ENCODE results near the gene APOA1. TPM values are rescaled to one million over a fixed set of nuclear protein-coding genes. Genes with fewer than 3 reads are reported as not detected.

Gene APOA1
- polyA plus RNA-seq, 1 of the 3 experiments (the other 2 are of a cell fraction), result 0.20 TPM

DNA sequence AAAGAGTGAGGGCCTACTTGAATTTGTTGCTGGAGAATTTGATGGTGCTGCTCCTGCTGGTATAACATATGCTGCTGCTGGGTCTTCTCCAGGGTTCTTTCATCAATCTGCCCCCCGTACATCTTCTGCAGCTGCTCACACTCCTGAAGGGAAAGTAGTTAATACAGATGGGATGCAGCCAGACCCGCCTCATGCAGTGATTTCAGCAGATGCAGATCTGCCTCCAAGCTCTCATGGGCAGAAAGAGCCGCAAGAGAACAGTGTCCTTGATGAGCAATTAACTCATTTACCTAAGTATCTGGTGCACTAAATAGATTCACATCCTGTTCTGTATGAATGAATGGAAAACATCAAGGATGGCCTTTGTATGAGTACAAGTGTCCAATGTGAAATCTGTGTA lies 24.8 kb upstream of the APOA1 start (continued):
- TF ChIP-seq USF2 (IDR thresholded peaks at IDR 0.05; ENCODE audit: borderline replicate concordance, low read depth, low read length), result no peak
- TF ChIP-seq TCF12 (IDR thresholded peaks at IDR 0.05), result peak; percentile 30; the same call in 1 of the 2 replicates
- TF ChIP-seq NRF1 (IDR thresholded peaks at IDR 0.05; ENCODE audit: low read depth, low read length), result no peak
- peak; percentile 92 for TF ChIP-seq RCOR1 (IDR thresholded peaks at IDR 0.05; ENCODE audit: low read length)
- peak; percentile 69 for TF ChIP-seq CHD2 (IDR thresholded peaks at IDR 0.05; ENCODE audit: low read length, partially characterized antibody)
- peak in 1 of 2 experiments; percentile 96; a peak in 2 of 4 replicates for TF ChIP-seq EP300 (IDR thresholded peaks at IDR 0.05; ENCODE audit: borderline replicate concordance in 1 of 2, low read depth in 1 of 2, low read length in 1 of 2)
- TF ChIP-seq SIN3A (IDR thresholded peaks at IDR 0.05; ENCODE audit: borderline replicate concordance, low read depth, low read length), result no peak
- TF ChIP-seq JUND (IDR thresholded peaks at IDR 0.05), result no peak
- TF ChIP-seq RAD21 (IDR thresholded peaks at IDR 0.05; ENCODE audit: low read length), result no peak; the same call in 1 of the 2 replicates
- TF ChIP-seq MXI1 (IDR thresholded peaks at IDR 0.05; ENCODE audit: low read depth, low read length), result peak; percentile 61; the same call in 1 of the 2 replicates
- TF ChIP-seq FOXM1 (IDR thresholded peaks at IDR 0.05; ENCODE audit: low read depth), result no peak
- TF ChIP-seq MAX (IDR thresholded peaks at IDR 0.05; ENCODE audit: low read depth), result no peak
- TF ChIP-seq TEAD4 (IDR thresholded peaks at IDR 0.05; ENCODE audit: borderline replicate concordance, insufficient read depth), result no peak
- no peak for TF ChIP-seq RFX5 (IDR thresholded peaks at IDR 0.05; ENCODE audit: low read length)
- TF ChIP-seq PBX3 (IDR thresholded peaks at IDR 0.05), result no peak
- TF ChIP-seq GABPA (IDR thresholded peaks at IDR 0.05; ENCODE audit: low read depth), result no peak

GRCh38 chr11:116861539-116861938 lies 24.1 kb upstream of the APOA1 start:
- POLR2A ChIA-PET, result no interaction called here
- H3K27me3 ChIP-seq (ENCODE audit: insufficient read depth), result no peaks in the 10 kb centered on the region

More at GRCh38 chr11:116861539-116861938, 24.1 kb upstream of the APOA1 start:
- CTCF ChIA-PET, result interaction anchor here (0.9 to 4.9 kb wide), 6 partner anchors 13 to 321 kb away, joined by 3 to 32 read pairs (median 10); partner anchors contain the start of gene APOA5
- peak overlapping the region; percentile 72 to 87 for H3K27ac ChIP-seq (ENCODE audit: low read depth in 2 of 2, low read length in 1 of 2)
- no peak overlapping the region for H2AFZ ChIP-seq (ENCODE audit: low read depth)
- peak overlapping the region; percentile 5; the same call in 1 of the 2 replicates for H3K4me2 ChIP-seq
- no peak overlapping the region for H3K4me3 ChIP-seq (ENCODE audit: low read depth in 2 of 2, low read length in 1 of 2)
- H3K36me3 ChIP-seq (replicated peaks in 1 of 2; ENCODE audit: control insufficient read depth in 1 of 2, insufficient read depth in 2 of 2, low read length in 1 of 2), result peaks cover 17 to 43% of the 10 kb centered on the region in 2 experiments
- H3F3A ChIP-seq (replicated peaks; ENCODE audit: insufficient read depth), result peaks cover 16% of the 10 kb centered on the region
- peaks cover 21 to 43% of the 10 kb centered on the region in 2 experiments for H3K4me1 ChIP-seq (ENCODE audit: control insufficient read depth in 1 of 2, insufficient read depth in 2 of 2, low read depth in 1 of 2, low read length in 1 of 2)
- H4K20me1 ChIP-seq (ENCODE audit: insufficient read depth), result no peaks in the 10 kb centered on the region
- TF ChIP-seq ELF1 (IDR thresholded peaks at IDR 0.05) (no peak), CTCF (IDR thresholded peaks at IDR 0.05) (no peak), FOXJ3 (CRISPR knock-in tag; IDR thresholded peaks at IDR 0.05) (no peak), RAD21 (IDR thresholded peaks at IDR 0.05; ENCODE audit: low read length) (no peak), FOSL2 (IDR thresholded peaks at IDR 0.05; ENCODE audit: borderline replicate concordance, low read depth) (peak; percentile 88), NFIC (IDR thresholded peaks at IDR 0.05; ENCODE audit: borderline replicate concordance) (peak; percentile 49; the same call in 1 of the 2 replicates), FOXM1 (IDR thresholded peaks at IDR 0.05; ENCODE audit: low read depth) (no peak), GATA2 (CRISPR knock-in tag; IDR thresholded peaks at IDR 0.05) (no peak), IRF3 (IDR thresholded peaks at IDR 0.05; ENCODE audit: low read depth, low read length) (no peak), PBX3 (IDR thresholded peaks at IDR 0.05) (peak; percentile 48), TCF12 (IDR thresholded peaks at IDR 0.05) (peak; percentile 57), MAX (IDR thresholded peaks at IDR 0.05; ENCODE audit: low read depth) (peak; percentile 73), YY1 (IDR thresholded peaks at IDR 0.05; ENCODE audit: low read depth) (peak; percentile 71; the same call in 1 of the 2 replicates), JUND (IDR thresholded peaks at IDR 0.05) (peak; percentile 74)
- H3K9me3 ChIP-seq, result no peaks in the 10 kb centered on the region
- 36% methylated on average over 1 of the region's 1 CpG for WGBS (ENCODE audit: low lambda C conversion rate)
- H3K9ac ChIP-seq, result no peak overlapping the region; the same call in 1 of the 2 replicates
- H3K9me2 ChIP-seq, result no peaks in the 10 kb centered on the region
- no peaks in the 10 kb centered on the region for H3K79me2 ChIP-seq (ENCODE audit: insufficient read depth)
- DNase-seq, result no peak
